ENCODE measurements around the gene CLCF1.

The CLCF1 gene

DNA sequence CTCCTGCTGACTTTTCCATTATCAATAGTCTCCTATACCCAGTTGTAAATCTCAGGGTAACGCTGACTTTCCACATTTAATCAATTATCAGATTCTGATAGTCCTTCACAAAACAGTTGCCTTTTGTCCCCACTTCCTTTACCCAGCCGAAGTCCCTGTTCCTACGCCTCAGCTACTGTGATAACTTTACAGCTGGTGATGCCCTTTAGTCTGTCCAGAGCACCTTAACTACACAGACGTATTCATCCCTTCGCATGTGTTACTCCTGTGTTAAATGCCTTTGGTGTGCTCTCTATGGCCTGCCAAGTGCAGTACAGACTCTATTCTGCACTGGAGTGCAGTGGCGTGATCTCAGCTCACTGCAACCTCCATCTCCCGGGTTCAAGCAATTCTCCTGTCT lies 49.9 kb downstream of the CLCF1 start:
- Histone ChIP-seq H3K4me3 (ENCODE audit: low read length) (no peak overlapping the region), H3K9me2 (replicated peaks; ENCODE audit: control insufficient read depth, low read length) (no peaks in the 10 kb centered on the region), H3K27me3 (ENCODE audit: control insufficient read depth, low read length) (no peaks in the 10 kb centered on the region), H3K27ac (ENCODE audit: low read depth, low read length) (no peak overlapping the region), H3K9me3 (ENCODE audit: control insufficient read depth, insufficient read depth, low read length) (no peaks in the 10 kb centered on the region), H3K4me2 (ENCODE audit: low read length) (no peak overlapping the region), H3K36me3 (ENCODE audit: control insufficient read depth, low read length) (no peaks in the 10 kb centered on the region), H3K4me1 (ENCODE audit: control insufficient read depth, low read length) (peaks cover 8% of the 10 kb centered on the region), H4K20me1 (ENCODE audit: control insufficient read depth, insufficient read depth, low read depth, low read length) (no peaks in the 10 kb centered on the region), H3F3A (ENCODE audit: control insufficient read depth, insufficient read depth) (no peaks in the 10 kb centered on the region; the same call in 1 of the 2 replicates), H3K79me2 (ENCODE audit: control insufficient read depth, low read length) (peaks cover 7% of the 10 kb centered on the region)
- no peak for TF ChIP-seq EZH2phosphoT487 (IDR thresholded peaks at IDR 0.05; ENCODE audit: borderline replicate concordance, low read length)
- TF ChIP-seq, protein P1, sequence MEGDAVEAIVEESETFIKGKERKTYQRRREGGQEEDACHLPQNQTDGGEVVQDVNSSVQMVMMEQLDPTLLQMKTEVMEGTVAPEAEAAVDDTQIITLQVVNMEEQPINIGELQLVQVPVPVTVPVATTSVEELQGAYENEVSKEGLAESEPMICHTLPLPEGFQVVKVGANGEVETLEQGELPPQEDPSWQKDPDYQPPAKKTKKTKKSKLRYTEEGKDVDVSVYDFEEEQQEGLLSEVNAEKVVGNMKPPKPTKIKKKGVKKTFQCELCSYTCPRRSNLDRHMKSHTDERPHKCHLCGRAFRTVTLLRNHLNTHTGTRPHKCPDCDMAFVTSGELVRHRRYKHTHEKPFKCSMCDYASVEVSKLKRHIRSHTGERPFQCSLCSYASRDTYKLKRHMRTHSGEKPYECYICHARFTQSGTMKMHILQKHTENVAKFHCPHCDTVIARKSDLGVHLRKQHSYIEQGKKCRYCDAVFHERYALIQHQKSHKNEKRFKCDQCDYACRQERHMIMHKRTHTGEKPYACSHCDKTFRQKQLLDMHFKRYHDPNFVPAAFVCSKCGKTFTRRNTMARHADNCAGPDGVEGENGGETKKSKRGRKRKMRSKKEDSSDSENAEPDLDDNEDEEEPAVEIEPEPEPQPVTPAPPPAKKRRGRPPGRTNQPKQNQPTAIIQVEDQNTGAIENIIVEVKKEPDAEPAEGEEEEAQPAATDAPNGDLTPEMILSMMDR (IDR thresholded peaks at IDR 0.05; ENCODE audit: low read depth, low read length, poor library complexity, severe bottlenecking) = no peak

DNA sequence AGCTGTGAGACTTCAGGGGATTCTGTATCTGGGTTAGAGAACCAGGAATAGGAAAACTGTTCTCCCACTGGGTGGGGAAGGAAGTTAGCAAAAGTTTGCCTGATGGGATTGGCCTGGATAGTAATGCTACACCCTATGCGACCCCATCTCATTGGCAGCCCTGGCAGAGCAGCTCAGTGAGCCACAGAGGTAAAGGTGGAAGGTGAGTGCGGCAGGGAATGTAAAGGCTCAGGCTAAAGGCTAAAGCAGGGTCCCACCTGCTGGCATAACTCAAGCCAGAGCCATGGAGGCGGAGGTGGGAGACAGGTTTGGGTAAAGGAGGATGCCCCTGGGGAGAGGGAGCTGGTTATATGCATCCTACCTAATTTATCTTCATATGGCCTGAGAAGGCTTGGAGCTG lies 51.3 kb downstream of the CLCF1 start:
- Histone ChIP-seq H3K79me2 (ENCODE audit: control insufficient read depth, low read length) (peaks cover 11% of the 10 kb centered on the region), H3F3A (ENCODE audit: control insufficient read depth, insufficient read depth) (no peaks in the 10 kb centered on the region; the same call in 1 of the 2 replicates), H3K9me2 (replicated peaks; ENCODE audit: control insufficient read depth, low read length) (no peaks in the 10 kb centered on the region), H4K20me1 (ENCODE audit: control insufficient read depth, insufficient read depth, low read depth, low read length) (no peaks in the 10 kb centered on the region), H3K27ac (ENCODE audit: low read depth, low read length) (no peak overlapping the region), H3K27me3 (ENCODE audit: control insufficient read depth, low read length) (no peaks in the 10 kb centered on the region), H3K36me3 (ENCODE audit: control insufficient read depth, low read length) (no peaks in the 10 kb centered on the region), H3K9me3 (ENCODE audit: control insufficient read depth, insufficient read depth, low read length) (no peaks in the 10 kb centered on the region), H3K4me1 (ENCODE audit: control insufficient read depth, low read length) (peaks cover 13% of the 10 kb centered on the region), H3K4me3 (ENCODE audit: low read length) (no peak overlapping the region), H3K4me2 (ENCODE audit: low read length) (no peak overlapping the region)
- TF ChIP-seq, protein P1 (IDR thresholded peaks at IDR 0.05; ENCODE audit: low read depth, low read length, poor library complexity, severe bottlenecking) = no peak
- TF ChIP-seq EZH2phosphoT487 (IDR thresholded peaks at IDR 0.05; ENCODE audit: borderline replicate concordance, low read length) = no peak

DNA sequence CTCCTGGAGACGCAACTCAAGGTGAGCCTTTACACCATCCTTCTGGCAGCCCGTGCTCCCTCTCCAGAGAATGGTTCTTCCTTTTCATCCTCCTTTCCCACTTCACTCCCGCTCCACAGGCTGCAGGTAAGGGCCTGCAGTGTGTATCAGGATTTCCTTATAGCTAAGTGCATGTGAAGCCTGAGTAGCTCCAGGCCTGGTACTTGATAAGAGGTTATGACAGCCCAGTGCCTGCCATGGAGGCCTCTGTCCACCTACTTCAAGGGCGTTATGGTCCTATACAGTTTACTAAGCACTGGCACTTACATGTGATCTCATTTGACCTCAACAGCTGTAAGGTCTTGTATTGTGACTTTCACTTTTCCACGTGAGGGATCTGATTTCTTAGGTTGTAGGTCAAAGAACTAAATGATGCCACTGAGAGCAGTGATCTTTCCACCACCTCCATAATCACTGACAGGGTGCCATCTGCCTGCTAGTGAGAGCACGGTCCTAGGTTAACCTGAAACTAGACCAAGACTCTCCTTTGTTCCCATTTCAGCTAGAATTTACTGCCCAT lies 52.0 kb downstream of the CLCF1 start:
- no peak overlapping the region for H3K27ac ChIP-seq (ENCODE audit: low read depth, low read length)
- H3K27me3 ChIP-seq (ENCODE audit: control insufficient read depth, low read length) = no peaks in the 10 kb centered on the region
- H3K4me3 ChIP-seq (ENCODE audit: low read length) = no peak overlapping the region
- no peak overlapping the region for H3K4me2 ChIP-seq (ENCODE audit: low read length)
- peaks cover 11% of the 10 kb centered on the region for H3K79me2 ChIP-seq (ENCODE audit: control insufficient read depth, low read length)
- peaks cover 15% of the 10 kb centered on the region for H3K4me1 ChIP-seq (ENCODE audit: control insufficient read depth, low read length)
- no peaks in the 10 kb centered on the region for H3K9me2 ChIP-seq (replicated peaks; ENCODE audit: control insufficient read depth, low read length)
- no peaks in the 10 kb centered on the region for H3K36me3 ChIP-seq (ENCODE audit: control insufficient read depth, low read length)
- H3K9me3 ChIP-seq (ENCODE audit: control insufficient read depth, insufficient read depth, low read length) = no peaks in the 10 kb centered on the region
- TF ChIP-seq, protein P1 (IDR thresholded peaks at IDR 0.05; ENCODE audit: low read depth, low read length, poor library complexity, severe bottlenecking) = no peak
- no peak for TF ChIP-seq EZH2phosphoT487 (IDR thresholded peaks at IDR 0.05; ENCODE audit: borderline replicate concordance, low read length)
- H4K20me1 ChIP-seq (ENCODE audit: control insufficient read depth, insufficient read depth, low read depth, low read length) = no peaks in the 10 kb centered on the region
- H3F3A ChIP-seq (ENCODE audit: control insufficient read depth, insufficient read depth) = no peaks in the 10 kb centered on the region
